ENCODE data around the gene KANSL1L.

- TF ChIP-seq PBX3 (IDR thresholded peaks at IDR 0.05; ENCODE audit: insufficient replicate concordance, low read depth, low read length): no peak
- TF ChIP-seq POLR2A (IDR thresholded peaks at IDR 0.05; ENCODE audit: low read depth, low read length): no peak
- TF ChIP-seq HDGF (IDR thresholded peaks at IDR 0.05): no peak
- TF ChIP-seq ZNF24 (IDR thresholded peaks at IDR 0.05): no peak
Measured at GRCh38 chr2:210159059-210159458, 12.2 kb downstream of the KANSL1L start.
